DMS79 (cell line): ENCODE results near the gene MYO1A.
"Not testable (repeated sequence)": the region's sequence is repeated elsewhere in the genome, so short reads cannot be mapped to it uniquely, and the experiment has no call there.

Experiments used
- DNase-seq: peaks from one replicate; lab custom pipeline; 2025; lab: John Stamatoyannopoulos, UW

Gene MYO1A

GRCh38 chr12:57087010-57087690, 37.2 kb upstream of the MYO1A start:
- DNase-seq: no peak

- no peak for DNase-seq
Observed at GRCh38 chr12:57086493-57087009, 36.6 kb upstream of the MYO1A start.

GRCh38 chr12:57085999-57086492, 36.1 kb upstream of the MYO1A start:
- no peak for DNase-seq

GRCh38 chr12:57080855-57081254, 30.9 kb upstream of the MYO1A start:
- DNase-seq: no peak

- no peak for DNase-seq
Observed at GRCh38 chr12:57079821-57080220, 29.9 kb upstream of the MYO1A start.

- DNase-seq: peak; percentile 98
Observed at GRCh38 chr12:57078519-57079404, 28.8 kb upstream of the MYO1A start, which contains the start of gene NEMP1. TSS of gene NEMP1 (minus strand) at chr12:57078791. CDS start at chr12:57078745, 46 bp downstream.

GRCh38 chr12:57073566-57074450, 23.9 kb upstream of the MYO1A start:
- not testable (repeated sequence) for DNase-seq

GRCh38 chr12:57072661-57073060, 22.7 kb upstream of the MYO1A start:
- no peak for DNase-seq

GRCh38 chr12:57069523-57069922, 19.6 kb upstream of the MYO1A start:
- no peak for DNase-seq

- DNase-seq: no peak
Observed at GRCh38 chr12:57066245-57066644, 16.3 kb upstream of the MYO1A start.

GRCh38 chr12:57063991-57064685, 14.2 kb upstream of the MYO1A start:
- DNase-seq: no peak

- DNase-seq: no peak
Observed at GRCh38 chr12:57058454-57058853, 8.5 kb upstream of the MYO1A start.

GRCh38 chr12:57057067-57057751, 7.3 kb upstream of the MYO1A start:
- DNase-seq: no peak

- DNase-seq: no peak
Observed at GRCh38 chr12:57055824-57056223, 5.9 kb upstream of the MYO1A start.

GRCh38 chr12:57053901-57054300, 4.0 kb upstream of the MYO1A start:
- not testable (repeated sequence) for DNase-seq

GRCh38 chr12:57053146-57053545, 3.2 kb upstream of the MYO1A start:
- DNase-seq: not testable (repeated sequence)

GRCh38 chr12:57051011-57051410, 1.1 kb upstream of the MYO1A start:
- DNase-seq: no peak

GRCh38 chr12:57049119-57049446, 846 bp downstream of the MYO1A start:
- DNase-seq: no peak

- DNase-seq: no peak
Observed at GRCh38 chr12:57048423-57049118, 1.4 kb downstream of the MYO1A start.

- no peak for DNase-seq
Observed at GRCh38 chr12:57047981-57048380, 1.9 kb downstream of the MYO1A start.
